Sigmoid colon (tissue), 7 donors: ENCODE results near the gene ELAPOR1. TPM values are rescaled to one million over a fixed set of nuclear protein-coding genes. Genes with fewer than 3 reads are reported as not detected.

Experiments used
- DNase-seq: peaks from one replicate; pipeline ENCODE4 v3.0.0-alpha.2; 2019
- H3K27ac ChIP-seq, 4 donors: fragments of 200-600 bp; sonication (generic); one replicate each; pipeline ENCODE4 v1.5.1; 2016 to 2019; ENCODE audit warnings: mild to moderate bottlenecking in 1 of 4
- H3K27me3 ChIP-seq, 3 donors: fragments of 200-600 bp; sonication (generic); one replicate each; pipeline ENCODE4 v1.5.1; 2019; ENCODE audit warnings: mild to moderate bottlenecking in 1 of 3
- H3K36me3 ChIP-seq, 4 donors: fragments of 200-600 bp; sonication (generic); one replicate each; pipeline ENCODE4 v1.5.1; 2016 to 2019
- H3K4me1 ChIP-seq, 4 donors: fragments of 200-600 bp; sonication (generic); one replicate each; pipeline ENCODE4 v1.5.1; 2017 to 2019
- H3K4me3 ChIP-seq, 4 donors: fragments of 200-600 bp; sonication (generic); one replicate each; pipeline ENCODE4 v1.5.1; 2017 to 2019; ENCODE audit warnings: mild to moderate bottlenecking in 2 of 4, moderate library complexity in 1 of 4
- H3K9me3 ChIP-seq, 4 donors: fragments of 200-600 bp in 3 of 4; sonication (generic) in 3 of 4; one replicate each; pipeline versions ENCODE4 v1.5.1 to v1.6.1; 2013 to 2019
- EP300 ChIP-seq, 4 donors: sonication (generic); formaldehyde crosslinking; IDR thresholded peaks; one replicate each; pipeline ENCODE4 v1.6.1; 2017; ENCODE audit warnings: antibody characterized with exemption in 4 of 4
- POLR2A ChIP-seq, 2 donors: fragments of 450-650 bp; IDR thresholded peaks; one replicate each; pipeline ENCODE4 v1.6.1; 2016; ENCODE audit warnings: antibody characterized with exemption in 2 of 2, mild to moderate bottlenecking in 2 of 2, moderate library complexity in 2 of 2
- POLR2AphosphoS5 ChIP-seq, 4 donors: sonication (generic); formaldehyde crosslinking; IDR thresholded peaks; one replicate each; pipeline ENCODE4 v1.6.1; 2017; ENCODE audit warnings: antibody characterized with exemption in 4 of 4
- WGBS, 2 donors: extraction: QIAGEN DNeasy Blood & Tissue Kit; methylation state at CpG; one replicate each; pipeline ENCODE4 v1.1.7; 2013; 5-methylcytosine and 5-hydroxymethylcytosine counted together
- intact Hi-C: fragments of 100-400 bp; cut with DNase I; formaldehyde crosslinking; loops from one replicate; pipeline ENCODE4 v1.15.1; 2023
- polyA plus RNA-seq, 3 donors: library from polyadenylated mRNA; stranded (reverse); fragments of 200-250 nt; gene quantifications; one replicate each; pipeline ENCODE4 v1.2.3, GENCODE V29; 2013
- total RNA-seq, 4 donors: library from RNA; depleted of rRNA; stranded (reverse); fragments of >200 nt; gene quantifications; one replicate each; pipeline ENCODE4 v1.1.0, GENCODE V29; 2016
- TF ChIP-seq, protein P1 (sequence below), 4 experiments: fragments of 450-650 bp in 3 of 4; fragments of 200-600 bp in 1 of 4; IDR thresholded peaks; one replicate each; pipeline ENCODE4 v1.5.1; 2016 to 2019; ENCODE audit warnings: antibody characterized with exemption in 4 of 4, mild to moderate bottlenecking in 3 of 4, moderate library complexity in 2 of 4
- donor health status: healthy with polysubstance abuse.
- donor health status: Bipolar disorder and iron deficiency.
- donor health status: healthy.

ELAPOR1 gene, protein sequence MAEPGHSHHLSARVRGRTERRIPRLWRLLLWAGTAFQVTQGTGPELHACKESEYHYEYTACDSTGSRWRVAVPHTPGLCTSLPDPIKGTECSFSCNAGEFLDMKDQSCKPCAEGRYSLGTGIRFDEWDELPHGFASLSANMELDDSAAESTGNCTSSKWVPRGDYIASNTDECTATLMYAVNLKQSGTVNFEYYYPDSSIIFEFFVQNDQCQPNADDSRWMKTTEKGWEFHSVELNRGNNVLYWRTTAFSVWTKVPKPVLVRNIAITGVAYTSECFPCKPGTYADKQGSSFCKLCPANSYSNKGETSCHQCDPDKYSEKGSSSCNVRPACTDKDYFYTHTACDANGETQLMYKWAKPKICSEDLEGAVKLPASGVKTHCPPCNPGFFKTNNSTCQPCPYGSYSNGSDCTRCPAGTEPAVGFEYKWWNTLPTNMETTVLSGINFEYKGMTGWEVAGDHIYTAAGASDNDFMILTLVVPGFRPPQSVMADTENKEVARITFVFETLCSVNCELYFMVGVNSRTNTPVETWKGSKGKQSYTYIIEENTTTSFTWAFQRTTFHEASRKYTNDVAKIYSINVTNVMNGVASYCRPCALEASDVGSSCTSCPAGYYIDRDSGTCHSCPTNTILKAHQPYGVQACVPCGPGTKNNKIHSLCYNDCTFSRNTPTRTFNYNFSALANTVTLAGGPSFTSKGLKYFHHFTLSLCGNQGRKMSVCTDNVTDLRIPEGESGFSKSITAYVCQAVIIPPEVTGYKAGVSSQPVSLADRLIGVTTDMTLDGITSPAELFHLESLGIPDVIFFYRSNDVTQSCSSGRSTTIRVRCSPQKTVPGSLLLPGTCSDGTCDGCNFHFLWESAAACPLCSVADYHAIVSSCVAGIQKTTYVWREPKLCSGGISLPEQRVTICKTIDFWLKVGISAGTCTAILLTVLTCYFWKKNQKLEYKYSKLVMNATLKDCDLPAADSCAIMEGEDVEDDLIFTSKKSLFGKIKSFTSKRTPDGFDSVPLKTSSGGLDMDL
- under 1 TPM; 0.33 to 0.71 (median 0.48) TPM for total RNA-seq
- 10 to 100 TPM in 1 of 3 donors, 1 to 10 TPM in 2; 6.7 to 20.7 (median 7.2) TPM for polyA plus RNA-seq

DNA sequence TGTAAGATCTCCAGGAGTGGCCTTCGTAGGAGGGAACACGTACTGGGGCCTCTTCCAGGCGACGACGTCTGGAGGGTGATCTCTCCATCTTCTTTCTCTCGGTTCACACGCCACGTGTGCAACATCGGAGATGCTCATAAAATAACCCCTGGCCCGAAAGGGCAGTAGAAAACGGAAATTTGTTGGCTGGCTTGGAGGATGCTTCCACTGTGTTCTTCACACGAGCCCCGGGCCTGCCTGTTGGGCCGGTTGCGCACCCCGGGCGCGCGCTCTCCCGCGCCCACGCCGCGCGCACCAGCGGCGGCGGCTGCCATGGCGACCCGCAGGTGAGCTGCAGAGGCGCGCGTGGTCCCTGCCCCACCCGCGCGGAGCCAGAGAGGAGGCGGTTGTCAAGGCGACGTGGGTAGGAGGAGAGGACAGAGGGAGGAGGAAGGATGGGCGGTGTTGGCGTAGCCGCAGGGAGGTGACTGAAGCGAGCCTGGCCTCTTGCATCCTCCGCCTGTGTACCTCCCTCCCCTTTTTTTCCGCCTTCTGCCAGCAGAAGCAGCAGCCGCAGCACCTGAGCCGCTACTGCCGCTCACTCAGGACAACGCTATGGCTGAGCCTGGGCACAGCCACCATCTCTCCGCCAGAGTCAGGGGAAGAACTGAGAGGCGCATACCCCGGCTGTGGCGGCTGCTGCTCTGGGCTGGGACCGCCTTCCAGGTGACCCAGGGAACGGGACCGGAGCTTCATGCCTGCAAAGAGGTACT lies at the start of gene ELAPOR1:
Gene ELAPOR1, plus strand, starts transcription at position 526 of the 752 bp plus-strand sequence. Its CDS starts 69 bp downstream, at position 595.
- 1 to 3% methylated on average over 56 of the region's 56 CpGs for WGBS, 2 donors
- intact Hi-C loops: loop anchor here (5.0 kb wide), 1 partner anchor 36 kb away; the partner anchor contains the start of gene TAF13
- no peak for TF ChIP-seq EP300 (IDR thresholded peaks at IDR 0.05)
- TF ChIP-seq POLR2AphosphoS5 (IDR thresholded peaks at IDR 0.05): no peak
- TF ChIP-seq, protein P1, sequence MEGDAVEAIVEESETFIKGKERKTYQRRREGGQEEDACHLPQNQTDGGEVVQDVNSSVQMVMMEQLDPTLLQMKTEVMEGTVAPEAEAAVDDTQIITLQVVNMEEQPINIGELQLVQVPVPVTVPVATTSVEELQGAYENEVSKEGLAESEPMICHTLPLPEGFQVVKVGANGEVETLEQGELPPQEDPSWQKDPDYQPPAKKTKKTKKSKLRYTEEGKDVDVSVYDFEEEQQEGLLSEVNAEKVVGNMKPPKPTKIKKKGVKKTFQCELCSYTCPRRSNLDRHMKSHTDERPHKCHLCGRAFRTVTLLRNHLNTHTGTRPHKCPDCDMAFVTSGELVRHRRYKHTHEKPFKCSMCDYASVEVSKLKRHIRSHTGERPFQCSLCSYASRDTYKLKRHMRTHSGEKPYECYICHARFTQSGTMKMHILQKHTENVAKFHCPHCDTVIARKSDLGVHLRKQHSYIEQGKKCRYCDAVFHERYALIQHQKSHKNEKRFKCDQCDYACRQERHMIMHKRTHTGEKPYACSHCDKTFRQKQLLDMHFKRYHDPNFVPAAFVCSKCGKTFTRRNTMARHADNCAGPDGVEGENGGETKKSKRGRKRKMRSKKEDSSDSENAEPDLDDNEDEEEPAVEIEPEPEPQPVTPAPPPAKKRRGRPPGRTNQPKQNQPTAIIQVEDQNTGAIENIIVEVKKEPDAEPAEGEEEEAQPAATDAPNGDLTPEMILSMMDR (IDR thresholded peaks at IDR 0.05): no peak
- no peak for TF ChIP-seq POLR2A (IDR thresholded peaks at IDR 0.05)
- peaks cover 0 to 24% (median 24%) of the 10 kb centered on the region in 4 donors for H3K4me1 ChIP-seq
- no peaks in the 10 kb centered on the region for H3K9me3 ChIP-seq
- H3K27ac ChIP-seq: peak within 1 kb of the TSS in 3 of 4 donors; percentile 46 to 68 (median 50)
- H3K4me3 ChIP-seq: peak within 1 kb of the TSS in 3 of 4 donors; percentile 28 to 45 (median 43)
- no peak for DNase-seq
- no peaks in the 10 kb centered on the region for H3K36me3 ChIP-seq
- peaks cover 0 to 43% (median 34%) of the 10 kb centered on the region in 3 donors for H3K27me3 ChIP-seq

DNA sequence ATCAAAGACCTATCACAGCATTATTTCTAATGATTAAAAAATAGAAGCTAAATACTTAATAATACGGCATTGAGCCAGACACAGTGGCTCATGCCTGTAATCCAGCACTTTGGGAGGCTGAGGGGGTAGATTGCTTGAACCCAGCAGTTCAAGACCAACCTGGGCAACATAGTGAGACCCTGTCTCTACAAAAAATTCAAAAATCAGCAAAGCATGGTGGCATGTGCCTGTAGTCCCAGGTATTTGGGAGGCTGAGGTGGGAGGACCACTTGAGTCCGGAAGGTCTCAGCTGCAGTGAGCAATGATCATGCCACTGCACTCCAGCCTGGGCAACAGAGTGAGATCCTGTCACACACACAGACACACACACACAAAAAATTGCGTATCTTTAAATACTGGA lies 48.8 kb upstream of the ELAPOR1 start:
- no peak for DNase-seq
- Histone ChIP-seq H3K36me3 (peaks cover 0 to 62% (median 14%) of the 10 kb centered on the region in 4 donors), H3K4me3 (no peak overlapping the region), H3K27me3 (no peaks in the 10 kb centered on the region), H3K9me3 (no peaks in the 10 kb centered on the region), H3K4me1 (no peaks in the 10 kb centered on the region), H3K27ac (no peak overlapping the region)
- TF ChIP-seq POLR2A (IDR thresholded peaks at IDR 0.05): no peak
- TF ChIP-seq, protein P1 (IDR thresholded peaks at IDR 0.05): no peak
- no peak for TF ChIP-seq POLR2AphosphoS5 (IDR thresholded peaks at IDR 0.05)
- TF ChIP-seq EP300 (IDR thresholded peaks at IDR 0.05): no peak
- WGBS, 2 donors: 96 to 97% methylated on average over 3 of the region's 3 CpGs
- intact Hi-C loops: no loop called here

DNA sequence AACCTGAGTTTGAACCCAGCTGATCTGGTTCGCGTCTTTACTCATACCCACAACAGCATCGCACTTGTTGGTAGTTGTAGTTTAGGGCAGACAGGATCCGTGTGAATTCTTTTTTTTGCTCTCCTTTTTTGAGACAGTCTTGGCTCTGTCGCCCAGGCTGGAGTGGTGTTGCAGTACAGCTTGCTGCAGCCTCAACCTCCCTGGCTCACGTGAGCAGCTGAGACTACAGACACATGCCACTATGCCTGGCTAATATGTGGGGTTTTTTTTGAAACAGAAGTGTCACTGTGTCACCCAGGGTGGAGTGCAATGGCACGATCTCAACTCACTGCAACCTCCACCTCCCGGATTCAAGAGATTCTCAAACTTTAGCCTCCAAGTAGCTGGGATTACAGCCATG lies 46.0 kb upstream of the ELAPOR1 start:
- intact Hi-C loops: no loop called here
- TF ChIP-seq, protein P1 (IDR thresholded peaks at IDR 0.05): no peak
- TF ChIP-seq POLR2AphosphoS5 (IDR thresholded peaks at IDR 0.05) (no peak), EP300 (IDR thresholded peaks at IDR 0.05) (no peak), POLR2A (IDR thresholded peaks at IDR 0.05) (no peak)
- H3K36me3 ChIP-seq: peaks cover 0 to 63% (median 19%) of the 10 kb centered on the region in 4 donors
- no peaks in the 10 kb centered on the region for H3K4me1 ChIP-seq
- no peak overlapping the region for H3K27ac ChIP-seq
- WGBS, 2 donors: 86 to 87% methylated on average over 8 of the region's 8 CpGs
- DNase-seq: no peak
- H3K9me3 ChIP-seq: no peaks in the 10 kb centered on the region
- H3K27me3 ChIP-seq: no peaks in the 10 kb centered on the region
- H3K4me3 ChIP-seq: no peak overlapping the region

DNA sequence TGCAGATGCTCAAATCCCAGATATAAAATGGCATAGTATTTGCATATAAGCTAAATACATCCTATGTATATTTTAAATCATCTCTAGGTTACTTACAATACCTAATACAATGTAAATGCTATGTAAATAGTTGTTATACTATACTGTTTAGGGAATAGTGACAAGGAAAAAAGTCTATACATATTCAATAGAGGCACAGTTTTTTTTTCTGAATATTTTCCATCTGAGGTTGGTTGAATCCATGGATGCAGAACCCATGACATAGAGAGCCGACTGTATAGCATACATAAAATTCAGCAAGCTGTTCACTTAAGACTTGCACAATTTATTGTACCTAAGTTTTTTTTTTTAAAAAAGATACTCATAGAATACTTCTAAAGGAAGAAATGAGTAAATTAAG lies 44.6 kb upstream of the ELAPOR1 start:
- Histone ChIP-seq H3K36me3 (peaks cover 0 to 53% (median 15%) of the 10 kb centered on the region in 4 donors), H3K9me3 (no peaks in the 10 kb centered on the region), H3K27me3 (no peaks in the 10 kb centered on the region), H3K4me1 (peaks cover 0 to under 1% (median under 1%) of the 10 kb centered on the region in 4 donors), H3K27ac (no peak overlapping the region), H3K4me3 (no peak overlapping the region)
- no peak for DNase-seq
- intact Hi-C loops: no loop called here
- WGBS, 2 donors: 78 to 98% methylated on average over 1 of the region's 1 CpG
- TF ChIP-seq, protein P1 (IDR thresholded peaks at IDR 0.05): no peak
